Tibial nerve (tissue), 4 donors: ENCODE data around the gene RBM28. TPM values are rescaled to one million over a fixed set of nuclear protein-coding genes. Genes with fewer than 3 reads are reported as not detected.
A peak's percentile ranks its signal among the peaks of the same experiment; 100 is the strongest.

Experiments
- DNase-seq, 2 donors: peaks; one replicate each; pipeline ENCODE4 v3.0.0-alpha.2; 2019; ENCODE audit warnings: low spot score in 2 of 2
- H3K27ac ChIP-seq, 4 donors: fragments of 200-600 bp; sonication (generic) in 3 of 4; one replicate each; pipeline ENCODE4 v1.5.1; 2017 to 2019; ENCODE audit warnings: mild to moderate bottlenecking in 1 of 4
- H3K27me3 ChIP-seq, 2 donors: fragments of 200-600 bp; sonication (generic) in 1 of 2; one replicate each; pipeline versions ENCODE4 v1.5.1 to v1.6.0; 2017 to 2019
- H3K36me3 ChIP-seq, 3 donors: fragments of 200-600 bp; sonication (generic); one replicate each; pipeline ENCODE4 v1.5.1; 2018 to 2019
- H3K4me1 ChIP-seq, 4 donors: fragments of 200-600 bp; sonication (generic) in 3 of 4; one replicate each; pipeline ENCODE4 v1.5.1; 2017 to 2019
- H3K4me3 ChIP-seq, 4 donors: fragments of 200-600 bp; sonication (generic) in 3 of 4; one replicate each; pipeline ENCODE4 v1.5.1; 2017 to 2019; ENCODE audit warnings: mild to moderate bottlenecking in 1 of 4, moderate library complexity in 1 of 4
- H3K9me3 ChIP-seq, 4 donors: fragments of 200-600 bp; sonication (generic) in 3 of 4; one replicate each; pipeline ENCODE4 v1.5.1; 2017 to 2019
- CTCF ChIP-seq, 5 experiments: fragments of 200-600 bp in 3 of 5; fragments of 450-650 bp in 2 of 5; sonication (generic) in 3 of 5; IDR thresholded peaks; one replicate each; pipeline ENCODE4 v1.5.1; 2016 to 2019; ENCODE audit warnings: antibody characterized with exemption in 5 of 5, mild to moderate bottlenecking in 3 of 5, moderate library complexity in 2 of 5
- EP300 ChIP-seq, 2 donors: sonication (generic); formaldehyde crosslinking; IDR thresholded peaks; one replicate each; pipeline ENCODE4 v1.6.1; 2017; ENCODE audit warnings: antibody characterized with exemption in 2 of 2, mild to moderate bottlenecking in 1 of 2
- POLR2A ChIP-seq, 2 donors: fragments of 450-650 bp; IDR thresholded peaks; one replicate each; pipeline ENCODE4 v1.6.1; 2017; ENCODE audit warnings: antibody characterized with exemption in 2 of 2, mild to moderate bottlenecking in 2 of 2, moderate library complexity in 2 of 2
- WGBS, 2 donors: methylation state at CpG; one replicate each; pipeline ENCODE4 v1.1.5; 2018; 5-methylcytosine and 5-hydroxymethylcytosine counted together
- total RNA-seq, 4 donors: library from RNA; depleted of rRNA; stranded (reverse); fragments of >200 nt; gene quantifications; one replicate each; pipeline ENCODE4 v1.1.0, GENCODE V29; 2016

Gene RBM28
- total RNA-seq, 4 donors from 2014 or later: 25.1 to 89.4 (median 51.0) TPM

DNA sequence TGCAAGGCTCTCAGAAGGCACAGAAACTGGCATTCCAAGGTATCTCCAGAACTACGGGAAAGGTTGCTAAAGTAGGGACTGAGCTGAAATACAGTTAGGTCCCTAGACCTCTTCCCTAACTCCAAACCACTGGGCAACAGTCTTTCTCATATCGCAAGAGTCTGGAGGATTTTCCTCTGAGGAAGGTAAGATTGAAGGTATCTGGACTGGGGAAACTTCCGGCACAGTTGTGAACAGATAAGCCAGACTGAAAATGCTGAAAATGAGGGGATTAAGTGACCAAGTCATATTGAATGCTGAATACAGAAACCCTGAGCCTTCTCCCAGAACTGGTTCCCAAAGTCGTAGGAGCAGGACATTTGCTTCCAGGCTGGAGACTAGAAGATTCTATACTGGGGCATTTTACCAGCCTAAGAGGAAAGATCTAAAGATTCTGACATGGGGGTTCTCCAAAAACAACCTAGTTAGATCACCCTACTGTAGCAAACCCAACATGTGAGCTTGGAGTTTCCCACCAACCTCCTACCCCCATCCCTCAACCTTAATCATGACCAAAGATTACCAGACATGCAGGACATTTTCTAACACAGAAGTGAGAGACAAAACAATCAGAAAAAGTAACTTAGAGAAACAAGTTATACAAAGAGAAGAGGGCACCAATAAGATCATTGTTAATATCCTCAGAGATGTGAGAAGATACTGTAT, 20.6 kb upstream of the RBM28 start:
- Histone ChIP-seq H3K9me3 (no peaks in the 10 kb centered on the region), H3K27me3 (peaks cover 0 to 54% of the 10 kb centered on the region in 2 donors), H3K27ac (no peak overlapping the region), H3K4me3 (no peak overlapping the region), H3K4me1 (peaks cover 0 to 23% (median 7%) of the 10 kb centered on the region in 4 donors), H3K36me3 (no peaks in the 10 kb centered on the region)
- 73 to 76% methylated on average over 4 of the region's 4 CpGs for WGBS, 2 donors
- DNase-seq: no peak
- no peak for TF ChIP-seq POLR2A (IDR thresholded peaks at IDR 0.05)
- TF ChIP-seq EP300 (IDR thresholded peaks at IDR 0.05): no peak
- no peak for TF ChIP-seq CTCF (IDR thresholded peaks at IDR 0.05)

GRCh38 chr7:128363261-128363721, 19.6 kb upstream of the RBM28 start:
- WGBS, 2 donors: 78 to 82% methylated on average over 6 of the region's 6 CpGs
- no peak for TF ChIP-seq CTCF (IDR thresholded peaks at IDR 0.05)
- TF ChIP-seq POLR2A (IDR thresholded peaks at IDR 0.05): no peak
- no peak for TF ChIP-seq EP300 (IDR thresholded peaks at IDR 0.05)

DNA sequence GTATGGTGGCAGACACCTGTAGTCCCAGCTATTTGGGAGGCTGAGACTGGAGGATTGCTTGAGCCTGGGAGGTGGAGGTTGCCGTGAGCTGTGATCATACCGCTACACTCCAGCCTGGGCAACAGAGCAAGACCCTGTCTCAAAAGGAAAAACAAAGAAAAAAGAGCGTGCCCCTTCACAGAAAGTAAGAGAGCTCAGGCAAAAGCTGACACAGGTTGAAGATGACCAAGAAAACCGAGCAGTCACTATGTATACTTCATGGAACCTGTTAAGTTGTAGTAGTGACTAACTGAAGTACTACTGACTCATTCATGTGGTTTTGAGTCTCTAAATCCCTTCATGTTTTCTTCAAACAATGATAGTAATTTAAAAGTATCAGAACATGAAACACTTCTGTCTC, 19.0 kb upstream of the RBM28 start:
- Histone ChIP-seq H3K27me3 (peaks cover 0 to 45% of the 10 kb centered on the region in 2 donors), H3K9me3 (no peaks in the 10 kb centered on the region), H3K4me1 (peaks cover 0 to 23% (median 7%) of the 10 kb centered on the region in 4 donors), H3K36me3 (no peaks in the 10 kb centered on the region), H3K4me3 (no peak overlapping the region), H3K27ac (no peak overlapping the region)
- DNase-seq: no peak
- TF ChIP-seq EP300 (IDR thresholded peaks at IDR 0.05) (no peak), CTCF (IDR thresholded peaks at IDR 0.05) (no peak), POLR2A (IDR thresholded peaks at IDR 0.05) (no peak)
- WGBS, 2 donors: 75 to 86% methylated on average over 4 of the region's 4 CpGs

More at GRCh38 chr7:128363261-128363721, 19.6 kb upstream of the RBM28 start:
- DNase-seq: no peak
- Histone ChIP-seq H3K36me3 (no peaks in the 10 kb centered on the region), H3K4me1 (peaks cover 0 to 23% (median 7%) of the 10 kb centered on the region in 4 donors), H3K4me3 (no peak overlapping the region), H3K9me3 (no peaks in the 10 kb centered on the region), H3K27ac (no peak overlapping the region), H3K27me3 (peaks cover 0 to 50% of the 10 kb centered on the region in 2 donors)

GRCh38 chr7:128361411-128362379, 18.0 kb upstream of the RBM28 start, which contains the start of gene PRRT4:
Gene PRRT4 (minus strand): TSS chr7:128361690.
- H3K36me3 ChIP-seq: no peaks in the 10 kb centered on the region
- 2 to 3% methylated on average over 61 to 67 of the region's 88 CpGs for whole genome bisulfite sequencing, 2 donors
- H3K27me3 ChIP-seq: peaks cover 0 to 45% of the 10 kb centered on the region in 2 donors
- TF ChIP-seq CTCF (IDR thresholded peaks at IDR 0.05) (no peak), POLR2A (IDR thresholded peaks at IDR 0.05) (no peak), EP300 (IDR thresholded peaks at IDR 0.05) (no peak)
- peak within 1 kb of the TSS; percentile 37 to 60 (median 44) for H3K4me3 ChIP-seq
- H3K4me1 ChIP-seq: peaks cover 0 to 23% (median 7%) of the 10 kb centered on the region in 4 donors
- DNase-seq: no peak
- H3K27ac ChIP-seq: no peak within 1 kb of the TSS
- no peaks in the 10 kb centered on the region for H3K9me3 ChIP-seq
